Mesothelial cell of epicardium (in vitro differentiated cells): ENCODE data around the gene SH3RF3. TPM values are rescaled to one million over a fixed set of nuclear protein-coding genes. Genes with fewer than 3 reads are reported as not detected.

Source experiments
- DNase-seq, 2 experiments: peaks; one replicate each; pipeline ENCODE4 v3.0.0; 2021; ENCODE audit warnings: low spot score in 2 of 2; ENCODE audit not compliant: unreplicated experiment in 2 of 2
- H3K27ac Mint-ChIP-seq: 2 replicates; pipeline ENCODE4 v1.8.0; 2021; ENCODE audit warnings: mixed read lengths
- H3K27me3 Mint-ChIP-seq: 2 replicates; pipeline ENCODE4 v1.8.0; 2021; ENCODE audit warnings: low read depth, mixed read lengths
- H3K36me3 Mint-ChIP-seq: 2 replicates; pipeline ENCODE4 v1.8.0; 2021; ENCODE audit warnings: mixed read lengths
- H3K4me1 Mint-ChIP-seq: 2 replicates; pipeline ENCODE4 v1.8.0; 2021; ENCODE audit warnings: mixed read lengths
- H3K4me3 Mint-ChIP-seq: 2 replicates; pipeline ENCODE4 v1.8.0; 2021; ENCODE audit warnings: mild to moderate bottlenecking, moderate library complexity, mixed read lengths
- H3K9me3 Mint-ChIP-seq: 2 replicates; pipeline ENCODE4 v1.8.0; 2021; ENCODE audit warnings: mixed read lengths
- CTCF ChIP-seq: fragments of 200-600 bp; sonication (generic); IDR thresholded peaks from one replicate; pipeline ENCODE4 v1.5.0; 2021; ENCODE audit warnings: antibody characterized with exemption; ENCODE audit not compliant: unreplicated experiment
- total RNA-seq: library from RNA; stranded (reverse); gene quantifications from 3 replicates; pipeline ENCODE4 v1.2.1, GENCODE V29; 2021

SH3RF3 gene
- total RNA-seq, 1 donor from 2014 or later = 2.7 TPM

DNA sequence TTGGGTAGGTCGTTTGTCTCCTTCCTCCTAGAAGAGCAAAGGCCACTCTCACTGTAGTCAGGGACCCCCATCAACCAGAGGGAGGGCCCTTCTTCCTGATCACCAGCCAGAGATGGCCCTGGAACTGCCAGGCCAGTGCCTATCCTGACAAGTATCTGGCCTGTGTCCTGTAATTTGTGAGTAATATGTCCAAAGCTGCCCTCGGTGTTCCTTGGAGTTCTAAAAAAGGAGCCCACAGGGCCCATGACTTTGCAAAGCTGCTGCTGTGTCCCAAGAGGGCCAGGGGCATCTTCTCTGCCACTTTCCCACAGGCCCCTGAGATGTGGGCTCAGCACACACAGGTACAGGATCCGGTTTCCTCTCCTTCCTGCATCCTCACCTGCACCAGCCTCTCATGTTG, 272.4 kb downstream of the SH3RF3 start:
- Mint-ChIP-seq H3K27me3 (peaks cover 10% of the 10 kb centered on the region), H3K4me3 (no peak overlapping the region), H3K4me1 (no peaks in the 10 kb centered on the region), H3K36me3 (no peaks in the 10 kb centered on the region), H3K9me3 (no peaks in the 10 kb centered on the region), H3K27ac (no peak overlapping the region)
- TF ChIP-seq CTCF = no peak
- no peak for DNase-seq

DNA sequence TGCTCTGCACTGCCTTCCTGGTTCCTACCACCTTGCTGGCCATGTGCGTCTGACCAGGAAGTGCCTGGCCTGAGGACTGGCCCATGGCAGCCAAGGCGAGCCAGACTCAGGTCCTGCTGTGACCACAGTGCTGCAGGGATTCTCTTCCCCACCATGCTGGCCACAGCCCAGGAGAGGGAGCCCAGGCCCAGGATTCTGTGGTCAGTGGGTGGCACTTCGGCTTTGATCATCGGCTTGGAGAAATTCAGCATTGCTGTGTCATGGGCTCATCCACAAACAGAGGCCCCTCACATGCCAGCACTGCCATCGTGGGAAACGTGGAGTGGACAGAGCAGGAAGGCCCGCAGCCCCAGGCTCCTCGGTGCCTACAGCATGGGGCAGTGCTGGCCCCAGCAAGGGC, 273.2 kb downstream of the SH3RF3 start:
- Mint-ChIP-seq H3K4me3 (no peak overlapping the region), H3K27me3 (peaks cover 10% of the 10 kb centered on the region), H3K27ac (no peak overlapping the region), H3K4me1 (no peaks in the 10 kb centered on the region), H3K9me3 (no peaks in the 10 kb centered on the region), H3K36me3 (no peaks in the 10 kb centered on the region)
- TF ChIP-seq CTCF = no peak
- no peak for DNase-seq

GRCh38 chr2:109402980-109403840, 274.2 kb downstream of the SH3RF3 start:
- Mint-ChIP-seq H3K27ac (no peak overlapping the region), H3K4me1 (no peaks in the 10 kb centered on the region), H3K4me3 (no peak overlapping the region), H3K27me3 (peaks cover 8% of the 10 kb centered on the region), H3K9me3 (no peaks in the 10 kb centered on the region), H3K36me3 (no peaks in the 10 kb centered on the region)
- no peak for DNase-seq
- TF ChIP-seq CTCF = no peak

DNA sequence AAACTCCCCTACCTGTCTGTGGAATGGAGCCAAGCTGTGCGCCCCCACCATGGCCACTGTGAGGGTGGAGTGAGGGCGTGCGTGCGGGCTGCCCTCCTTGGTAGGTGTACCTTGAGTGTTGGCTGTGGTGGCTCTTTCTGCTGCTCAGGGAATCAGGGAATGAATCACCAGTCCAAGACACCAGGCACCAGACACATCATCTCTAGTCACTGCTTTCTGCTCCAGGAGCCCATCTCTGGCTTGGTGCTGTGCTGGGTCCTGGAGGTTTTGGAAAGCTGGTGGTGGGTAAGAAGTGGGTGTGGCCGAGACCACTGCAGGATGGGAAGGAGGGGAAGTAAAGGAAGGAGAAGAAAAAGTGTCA, 274.8 kb downstream of the SH3RF3 start:
- Mint-ChIP-seq H3K4me1 (no peaks in the 10 kb centered on the region), H3K27ac (no peak overlapping the region), H3K27me3 (peaks cover 4% of the 10 kb centered on the region), H3K4me3 (no peak overlapping the region), H3K9me3 (no peaks in the 10 kb centered on the region), H3K36me3 (no peaks in the 10 kb centered on the region)
- DNase-seq = no peak
- no peak for TF ChIP-seq CTCF

DNA sequence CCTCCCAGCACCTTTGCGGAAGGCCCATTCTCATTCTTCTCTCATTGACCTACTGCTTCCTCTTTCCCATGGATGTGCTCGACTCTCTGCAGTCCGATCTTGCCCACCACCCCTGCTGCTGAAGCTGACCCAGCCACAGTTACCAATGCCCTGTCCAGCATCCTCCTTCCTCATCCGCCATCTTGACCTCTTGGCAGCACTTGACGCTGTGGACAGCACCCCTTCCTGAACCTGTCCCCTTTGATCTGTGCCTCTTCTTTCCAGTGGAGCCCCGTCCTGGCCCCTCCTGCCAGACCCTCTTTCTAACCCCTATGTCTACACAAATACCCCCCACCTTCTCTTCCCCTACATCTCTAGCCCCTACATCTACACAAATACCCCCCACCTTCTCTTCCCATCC, 275.7 kb downstream of the SH3RF3 start:
- no peak for TF ChIP-seq CTCF
- no peak for DNase-seq
- no peaks in the 10 kb centered on the region for H3K27me3 Mint-ChIP-seq
- no peaks in the 10 kb centered on the region for H3K36me3 Mint-ChIP-seq
- no peaks in the 10 kb centered on the region for H3K9me3 Mint-ChIP-seq
- H3K4me3 Mint-ChIP-seq = no peak overlapping the region
- H3K27ac Mint-ChIP-seq = no peak overlapping the region
- peaks cover 6% of the 10 kb centered on the region for H3K4me1 Mint-ChIP-seq

GRCh38 chr2:109405873-109406272, 276.9 kb downstream of the SH3RF3 start:
- no peaks in the 10 kb centered on the region for H3K9me3 Mint-ChIP-seq
- H3K4me3 Mint-ChIP-seq = no peak overlapping the region
- H3K27me3 Mint-ChIP-seq = no peaks in the 10 kb centered on the region
- no peaks in the 10 kb centered on the region for H3K36me3 Mint-ChIP-seq
- H3K4me1 Mint-ChIP-seq = peaks cover 18% of the 10 kb centered on the region
- H3K27ac Mint-ChIP-seq = no peak overlapping the region
- DNase-seq = no peak
- TF ChIP-seq CTCF = no peak
